ENCODE results near the gene NPHP3.

Gene NPHP3

GRCh38 chr3:132738314-132738713 lies 16.1 kb upstream of the NPHP3 start:
- no peaks in the 10 kb centered on the region for H3K4me1 ChIP-seq
- H3K36me3 ChIP-seq, result no peaks in the 10 kb centered on the region
- H3K4me3 ChIP-seq (ENCODE audit: low read depth, low read length), result no peak overlapping the region
- TF ChIP-seq CTCF (IDR thresholded peaks at IDR 0.05; ENCODE audit: low read depth, low read length), result no peak
- no peaks in the 10 kb centered on the region for H3K27me3 ChIP-seq
- no peak for DNase-seq
- no peaks in the 10 kb centered on the region for H3K9me3 ChIP-seq

GRCh38 chr3:132735589-132735988 lies 13.4 kb upstream of the NPHP3 start:
- DNase-seq, result no peak
- Histone ChIP-seq H3K27me3 (no peaks in the 10 kb centered on the region), H3K4me1 (peaks cover 11% of the 10 kb centered on the region), H3K36me3 (no peaks in the 10 kb centered on the region), H3K4me3 (ENCODE audit: low read depth, low read length) (no peak overlapping the region), H3K9me3 (no peaks in the 10 kb centered on the region)
- no peak for TF ChIP-seq CTCF (IDR thresholded peaks at IDR 0.05; ENCODE audit: low read depth, low read length)

- Histone ChIP-seq H3K36me3 (no peaks in the 10 kb centered on the region), H3K9me3 (no peaks in the 10 kb centered on the region), H3K4me1 (peaks cover 11% of the 10 kb centered on the region), H3K27me3 (no peaks in the 10 kb centered on the region), H3K4me3 (ENCODE audit: low read depth, low read length) (no peak overlapping the region)
- TF ChIP-seq CTCF (IDR thresholded peaks at IDR 0.05; ENCODE audit: low read depth, low read length), result peak; percentile 80
- DNase-seq, result peak; percentile 39
Observed at GRCh38 chr3:132730891-132731580, 8.8 kb upstream of the NPHP3 start.

- H3K4me3 ChIP-seq (ENCODE audit: low read depth, low read length), result no peak overlapping the region
- DNase-seq, result no peak
- no peaks in the 10 kb centered on the region for H3K9me3 ChIP-seq
- TF ChIP-seq CTCF (IDR thresholded peaks at IDR 0.05; ENCODE audit: low read depth, low read length), result peak; percentile 63
- H3K36me3 ChIP-seq, result no peaks in the 10 kb centered on the region
- no peaks in the 10 kb centered on the region for H3K27me3 ChIP-seq
- H3K4me1 ChIP-seq, result peaks cover 3% of the 10 kb centered on the region
Observed at GRCh38 chr3:132726341-132726823, 4.2 kb upstream of the NPHP3 start.

- Histone ChIP-seq H3K9me3 (no peaks in the 10 kb centered on the region), H3K27me3 (no peaks in the 10 kb centered on the region), H3K4me1 (peaks cover 4% of the 10 kb centered on the region; the same call in 1 of the 2 replicates), H3K4me3 (ENCODE audit: low read depth, low read length) (peak overlapping the region; percentile 69), H3K36me3 (no peaks in the 10 kb centered on the region)
- no peak for TF ChIP-seq CTCF (IDR thresholded peaks at IDR 0.05; ENCODE audit: low read depth, low read length)
- DNase-seq, result no peak
Observed at GRCh38 chr3:132723024-132723950, 1.1 kb upstream of the NPHP3 start.

Data from BE2C (cell line).